LNCaP clone FGC (cell line): Measurements from ENCODE around the gene HOXA6.

Experiments used
- DNase-seq: peaks from one replicate; pipeline ENCODE4 v3.0.0-alpha.2; 2011; ENCODE audit warnings: low read depth
- H3K4me3 ChIP-seq: 2 replicates; pipeline ENCODE4 v1.5.1; 2011; ENCODE audit warnings: mild to moderate bottlenecking, low read depth, low read length, control low read depth
- TF ChIP-seq, protein P1 (sequence below): IDR thresholded peaks from 2 replicates; pipeline ENCODE4 v1.5.1; 2012; ENCODE audit warnings: mild to moderate bottlenecking; ENCODE audit not compliant: control insufficient read depth, insufficient read depth; ENCODE audit errors: extremely low read depth

Gene HOXA6

DNA sequence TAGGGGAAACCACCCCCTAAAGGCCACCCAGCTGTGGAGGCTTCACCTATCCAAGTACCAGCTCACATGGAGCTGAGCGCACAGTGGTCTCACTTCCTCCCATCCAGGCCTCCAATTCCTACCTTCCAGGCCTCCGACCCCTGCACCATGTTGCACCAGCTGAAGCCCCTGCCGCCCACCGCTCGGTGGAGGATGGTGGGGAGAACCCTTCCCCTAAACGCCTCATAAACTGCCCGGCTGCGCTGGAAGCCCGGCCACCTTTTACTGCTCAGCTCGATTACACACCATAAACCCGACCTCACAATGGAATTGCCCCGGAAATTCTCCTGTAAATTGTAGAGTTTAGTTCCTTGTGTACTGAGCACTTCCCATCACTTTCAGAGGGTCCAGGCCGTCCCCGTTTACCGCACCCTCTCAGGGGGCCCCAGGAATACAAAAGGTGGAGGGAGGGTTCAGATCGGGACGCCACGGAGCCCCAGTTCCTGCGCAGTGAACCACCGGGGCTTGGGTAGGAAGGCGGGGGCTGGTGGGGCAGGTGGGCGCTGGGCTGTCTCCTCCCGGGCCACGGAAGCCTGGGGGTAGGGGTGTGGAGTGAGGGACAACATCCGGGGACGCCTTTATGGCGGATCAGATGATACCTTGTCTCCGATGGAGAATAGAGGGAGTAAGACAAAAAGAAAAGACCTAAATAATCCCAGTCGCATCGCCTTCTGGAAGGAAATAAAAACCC is 10.3 kb upstream of the HOXA6 start:
- no peak overlapping the region for H3K4me3 ChIP-seq
- TF ChIP-seq, protein P1, sequence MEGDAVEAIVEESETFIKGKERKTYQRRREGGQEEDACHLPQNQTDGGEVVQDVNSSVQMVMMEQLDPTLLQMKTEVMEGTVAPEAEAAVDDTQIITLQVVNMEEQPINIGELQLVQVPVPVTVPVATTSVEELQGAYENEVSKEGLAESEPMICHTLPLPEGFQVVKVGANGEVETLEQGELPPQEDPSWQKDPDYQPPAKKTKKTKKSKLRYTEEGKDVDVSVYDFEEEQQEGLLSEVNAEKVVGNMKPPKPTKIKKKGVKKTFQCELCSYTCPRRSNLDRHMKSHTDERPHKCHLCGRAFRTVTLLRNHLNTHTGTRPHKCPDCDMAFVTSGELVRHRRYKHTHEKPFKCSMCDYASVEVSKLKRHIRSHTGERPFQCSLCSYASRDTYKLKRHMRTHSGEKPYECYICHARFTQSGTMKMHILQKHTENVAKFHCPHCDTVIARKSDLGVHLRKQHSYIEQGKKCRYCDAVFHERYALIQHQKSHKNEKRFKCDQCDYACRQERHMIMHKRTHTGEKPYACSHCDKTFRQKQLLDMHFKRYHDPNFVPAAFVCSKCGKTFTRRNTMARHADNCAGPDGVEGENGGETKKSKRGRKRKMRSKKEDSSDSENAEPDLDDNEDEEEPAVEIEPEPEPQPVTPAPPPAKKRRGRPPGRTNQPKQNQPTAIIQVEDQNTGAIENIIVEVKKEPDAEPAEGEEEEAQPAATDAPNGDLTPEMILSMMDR: no peak
- DNase-seq: no peak

DNA sequence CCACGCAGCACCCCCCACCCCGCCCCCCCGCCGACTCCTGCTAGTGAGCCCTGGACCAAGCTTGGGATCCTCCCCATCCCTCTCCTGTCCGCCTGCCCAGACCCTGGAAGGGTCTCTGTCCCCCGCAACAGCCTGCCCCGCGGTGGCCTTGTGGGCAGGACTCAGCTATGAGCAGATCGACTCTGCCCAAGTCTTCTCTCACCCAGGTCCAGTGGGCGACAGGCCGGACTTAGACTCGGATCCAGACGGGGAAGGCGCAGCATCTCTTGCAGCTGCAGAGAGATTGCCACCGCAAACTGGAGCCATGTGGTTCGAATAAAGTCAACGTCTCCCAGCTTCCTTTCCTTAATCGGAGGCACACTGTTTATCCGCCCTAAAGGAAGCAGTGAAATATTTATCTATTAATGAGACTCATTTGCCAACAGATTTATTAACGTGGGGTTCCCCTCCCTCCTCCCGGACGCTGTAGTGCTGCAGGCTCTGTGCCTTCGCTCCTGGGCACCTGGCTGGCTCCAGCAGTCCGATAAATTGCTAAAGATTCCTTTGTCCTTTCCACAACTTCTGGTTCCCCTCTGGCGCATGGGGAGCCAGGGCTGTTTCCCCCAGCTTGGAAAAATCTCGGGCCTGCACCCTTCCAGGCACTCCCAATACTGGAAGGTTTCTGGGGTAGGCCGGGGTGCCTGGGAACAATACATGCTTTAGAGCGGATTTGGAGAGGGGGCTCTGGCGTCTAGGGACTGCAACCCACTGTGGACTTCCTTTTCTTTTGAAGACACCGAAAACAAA is 9.5 kb upstream of the HOXA6 start:
- DNase-seq: no peak
- no peak overlapping the region for H3K4me3 ChIP-seq
- TF ChIP-seq, protein P1: no peak

DNA sequence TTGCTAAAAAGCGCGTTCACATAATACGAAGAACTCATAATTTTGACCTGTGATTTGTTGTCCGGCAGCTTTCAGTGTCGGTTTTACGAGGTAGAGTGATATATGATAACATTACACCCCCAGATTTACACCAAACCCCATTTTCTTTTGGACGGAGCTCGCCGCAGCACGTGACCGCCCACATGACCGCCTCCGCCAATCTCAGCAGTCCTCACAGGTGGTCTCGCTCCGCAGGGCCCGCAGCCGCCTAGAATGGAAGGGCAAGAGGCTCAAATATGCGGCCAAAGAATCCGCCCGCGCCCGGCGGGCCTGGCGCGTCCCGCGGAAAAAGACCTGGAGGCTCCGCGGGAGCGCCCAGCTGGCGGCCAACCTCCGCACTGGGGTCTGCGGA is 8.9 kb upstream of the HOXA6 start, which contains the start of gene HOXA7:
Gene HOXA7, minus strand, starts transcription at position 168 of the 391 bp plus-strand sequence. Its CDS starts 130 bp downstream, at position 38.
- peak within 1 kb of the TSS; percentile 28 for H3K4me3 ChIP-seq
- DNase-seq: no peak
- TF ChIP-seq, protein P1: no peak

DNA sequence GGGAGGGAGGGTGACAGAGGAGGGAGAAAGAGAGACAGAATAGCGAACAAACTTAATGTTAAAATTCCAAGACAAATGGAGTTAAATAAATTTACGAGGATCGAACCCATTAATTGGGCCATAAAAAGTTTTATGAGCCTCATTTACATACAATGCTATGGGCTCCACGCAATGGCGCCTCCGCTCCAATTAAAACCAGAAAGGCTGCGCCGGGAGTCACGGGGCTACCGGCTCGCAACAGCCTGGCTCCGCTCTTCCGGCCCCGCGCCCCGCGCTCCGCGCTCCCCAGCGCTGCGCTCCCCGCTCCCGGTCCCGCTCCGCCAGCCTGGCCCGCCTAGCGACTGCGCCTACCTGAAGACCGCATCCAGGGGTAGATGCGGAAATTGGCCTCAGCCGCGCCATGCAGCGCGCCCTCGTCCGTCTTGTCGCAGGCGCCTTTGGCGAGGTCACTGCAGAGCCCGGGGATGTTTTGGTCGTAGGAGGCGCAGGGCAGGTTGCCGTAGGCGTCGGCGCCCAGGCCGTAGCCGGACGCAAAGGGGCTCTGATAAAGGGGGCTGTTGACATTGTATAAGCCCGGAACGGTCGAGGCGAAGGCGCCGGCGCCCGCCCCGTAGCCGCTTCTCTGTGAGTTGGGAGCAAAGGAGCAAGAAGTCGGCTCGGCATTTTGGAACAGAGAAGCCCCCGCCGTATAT is 8.4 kb upstream of the HOXA6 start:
- peak overlapping the region; percentile 28 for H3K4me3 ChIP-seq
- TF ChIP-seq, protein P1: peak; percentile 19; the same call in 1 of the 2 replicates
- DNase-seq: no peak

DNA sequence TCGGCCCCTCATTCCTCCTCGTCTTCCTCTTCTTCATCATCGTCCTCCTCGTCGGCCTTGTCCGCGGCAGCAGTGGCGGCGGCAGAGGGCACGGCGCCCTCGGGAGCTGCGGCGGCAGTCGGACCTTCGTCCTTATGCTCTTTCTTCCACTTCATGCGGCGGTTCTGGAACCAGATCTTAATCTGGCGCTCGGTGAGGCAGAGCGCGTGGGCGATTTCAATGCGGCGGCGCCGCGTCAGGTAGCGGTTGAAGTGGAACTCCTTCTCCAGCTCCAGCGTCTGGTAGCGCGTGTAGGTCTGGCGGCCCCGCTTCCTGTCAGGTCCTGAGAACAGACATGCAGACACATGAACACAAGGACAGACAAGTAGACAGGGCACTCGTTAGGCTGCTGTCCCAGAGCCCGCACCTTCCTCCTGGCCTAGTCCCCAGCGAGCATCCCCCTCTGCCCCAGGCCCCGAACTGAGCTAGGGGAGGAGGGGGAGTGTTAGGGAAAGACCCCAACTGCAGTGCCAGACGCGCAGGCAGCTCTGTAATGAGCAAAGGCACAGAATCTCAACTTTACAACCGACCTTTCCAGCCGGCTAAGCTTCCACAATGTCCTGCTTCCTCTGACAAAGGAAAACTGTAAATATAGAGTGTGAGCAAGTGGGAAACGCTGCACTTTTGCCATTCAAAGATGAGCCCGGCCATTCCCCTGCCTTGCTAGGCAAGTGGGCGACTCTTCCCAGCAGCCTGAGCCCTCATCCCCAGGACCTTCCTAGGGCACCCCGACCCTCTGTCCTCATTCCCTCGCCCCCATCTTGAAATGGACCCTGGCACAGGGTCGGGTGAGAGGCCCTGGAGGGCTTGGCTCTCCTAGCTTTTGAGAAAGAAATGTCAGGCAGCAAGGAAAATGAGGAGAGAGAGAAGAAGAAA is 7.6 kb upstream of the HOXA6 start:
- H3K4me3 ChIP-seq: peak overlapping the region; percentile 28
- TF ChIP-seq, protein P1: no peak
- no peak for DNase-seq

DNA sequence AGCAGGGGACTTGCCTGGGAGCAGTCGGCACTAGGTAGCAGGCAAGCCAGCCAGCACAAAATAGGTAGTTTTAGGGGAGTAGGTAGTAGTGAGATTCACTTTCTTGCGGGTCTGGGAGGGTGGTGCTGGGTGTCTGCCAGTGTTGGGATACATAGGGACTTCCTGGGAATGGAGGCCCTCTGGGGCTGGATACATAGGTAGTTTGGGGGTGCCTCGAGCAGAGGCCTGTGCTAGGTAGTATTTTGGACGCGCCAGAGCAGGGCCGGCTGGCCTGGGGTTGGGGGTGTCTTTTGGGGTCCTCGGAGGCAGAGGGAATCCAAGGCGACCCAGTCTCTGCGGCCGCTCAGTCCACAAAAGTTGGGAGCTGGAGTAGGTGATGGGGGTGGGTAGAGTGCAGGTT is 6.8 kb upstream of the HOXA6 start:
- no peak for DNase-seq
- H3K4me3 ChIP-seq: no peak overlapping the region
- TF ChIP-seq, protein P1: no peak
